ES-I3 (cell line): ENCODE measurements around the gene ZNF888.
"Not testable (repeated sequence)": the region's sequence is repeated elsewhere in the genome, so short reads cannot be mapped to it uniquely, and the experiment has no call there.

Experiments
- H3K36me3 ChIP-seq: 2 replicates; pipeline ENCODE4 v1.6.1; 2013; ENCODE audit warnings: mild to moderate bottlenecking, low read length, control low read depth, moderate library complexity; ENCODE audit not compliant: insufficient read depth
- H3K4me1 ChIP-seq: 2 replicates; pipeline ENCODE4 v1.6.1; 2013; ENCODE audit warnings: mild to moderate bottlenecking, control low read depth, low read length; ENCODE audit not compliant: insufficient read depth
- H3K9ac ChIP-seq: 2 replicates; pipeline ENCODE4 v1.6.1; 2013; ENCODE audit warnings: low read depth, mild to moderate bottlenecking, low read length, moderate library complexity
- H3K9me3 ChIP-seq: 2 replicates; pipeline ENCODE4 v1.6.1; 2013; ENCODE audit warnings: mild to moderate bottlenecking, low read length, moderate library complexity; ENCODE audit not compliant: control insufficient read depth, insufficient read depth

ZNF888 gene

DNA sequence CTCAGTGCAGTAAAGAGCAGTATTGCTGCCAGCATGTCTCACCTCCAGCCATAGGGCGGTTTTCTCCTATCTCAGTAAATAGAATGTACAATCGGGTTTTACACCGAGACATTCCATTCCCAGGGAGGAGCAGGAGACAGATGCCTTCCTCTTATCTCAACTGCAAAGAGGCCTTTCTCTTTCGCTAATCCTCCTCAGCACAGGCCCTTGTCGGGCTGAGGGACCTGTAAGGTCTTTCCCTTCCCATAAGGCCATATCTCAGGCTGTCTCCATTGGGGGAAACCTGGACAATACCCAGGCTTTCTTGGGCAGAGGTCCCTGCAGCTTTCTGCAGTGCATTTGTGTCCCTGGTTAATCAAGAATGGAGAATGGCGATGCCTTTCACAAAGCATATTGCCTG, 50.2 kb downstream of the ZNF888 start:
- H3K36me3 ChIP-seq, H3K9me3 ChIP-seq, H3K4me1 ChIP-seq, H3K9ac ChIP-seq: not testable (repeated sequence)

DNA sequence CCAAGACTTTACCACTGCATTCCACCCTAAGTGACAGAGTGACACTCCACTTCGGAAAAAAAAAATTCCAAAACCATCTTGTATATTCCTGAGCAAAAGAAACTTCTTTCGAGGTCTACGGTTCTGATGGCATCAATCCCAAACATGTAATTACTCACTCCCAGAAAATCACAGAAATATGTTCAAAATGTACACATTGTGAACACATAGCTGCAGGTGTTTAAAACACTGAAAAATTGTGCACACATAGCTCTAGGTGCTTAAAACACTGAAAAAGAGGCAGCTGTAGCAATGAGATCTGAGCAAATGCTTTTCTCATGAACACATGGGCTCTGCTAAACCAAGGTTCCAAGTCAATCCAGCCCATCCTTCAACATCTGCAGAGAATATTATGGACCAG, 51.8 kb downstream of the ZNF888 start:
- Histone ChIP-seq H3K9ac (no peak overlapping the region), H3K4me1 (no peaks in the 10 kb centered on the region), H3K9me3 (no peaks in the 10 kb centered on the region), H3K36me3 (no peaks in the 10 kb centered on the region)

DNA sequence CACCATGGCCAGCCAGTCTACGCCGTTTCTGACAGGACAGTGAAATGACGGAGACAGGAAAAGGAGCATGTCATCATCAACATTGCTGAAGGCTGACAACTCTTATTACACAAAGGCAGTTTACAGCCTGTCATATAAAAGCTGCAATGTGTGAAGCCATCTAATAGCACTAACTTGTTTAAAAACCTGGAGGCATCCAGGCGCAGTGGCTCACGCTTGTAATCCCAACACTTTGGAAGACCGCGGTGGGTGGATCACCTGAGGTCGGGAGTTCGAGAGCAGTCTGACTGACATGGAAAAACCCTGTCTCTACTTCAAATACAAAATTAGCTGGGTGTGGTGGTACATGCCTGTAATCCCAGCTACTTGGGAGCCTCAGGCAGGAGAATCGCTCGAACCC, 55.2 kb downstream of the ZNF888 start:
- H3K9me3 ChIP-seq, H3K9ac ChIP-seq, H3K36me3 ChIP-seq, H3K4me1 ChIP-seq: not testable (repeated sequence)

DNA sequence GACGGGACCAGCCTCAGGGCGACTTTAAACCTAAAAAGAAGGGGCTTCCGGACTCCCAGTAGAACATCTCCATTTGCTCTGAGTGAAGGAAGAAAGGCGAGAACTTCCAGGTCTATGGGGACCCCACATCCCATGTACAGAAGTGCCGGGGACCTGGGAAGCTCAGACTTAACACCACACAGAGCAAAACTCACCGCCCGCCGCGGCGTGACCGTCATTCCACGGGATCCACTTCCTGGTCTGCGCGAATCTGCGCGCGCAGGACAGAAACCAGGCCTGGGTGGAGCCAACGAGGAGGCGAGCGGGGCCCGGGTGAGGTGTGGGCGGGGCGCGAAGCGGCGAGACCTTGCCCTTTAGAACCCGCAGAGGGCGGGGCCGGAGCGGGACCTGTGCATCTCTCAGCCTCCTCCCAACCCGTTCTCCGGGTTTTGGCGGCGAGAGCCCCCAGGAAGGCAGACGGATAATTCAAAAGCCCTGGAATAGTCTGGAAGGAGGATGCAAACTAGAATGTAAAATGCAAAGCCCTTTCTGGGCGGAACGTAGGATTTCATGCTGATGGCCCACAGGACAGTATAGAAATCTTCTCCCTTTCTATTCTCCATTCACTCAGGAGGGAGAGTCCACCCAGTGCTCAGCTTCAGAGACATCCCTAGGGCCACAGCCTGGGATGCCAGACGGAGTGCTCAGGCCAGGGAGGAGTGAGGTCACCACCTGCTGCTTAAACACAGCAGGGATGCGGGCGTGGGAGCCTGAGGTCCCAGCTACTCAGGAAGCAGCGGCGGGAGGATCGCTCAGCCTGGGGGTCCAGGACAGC, 65.6 kb downstream of the ZNF888 start, which contains the start of gene ZNF468:
TSS of gene ZNF468 (minus strand) at position 242 of the 814 bp plus-strand sequence. CDS start 3,347 bp downstream, outside the sequence.
- H3K9ac ChIP-seq: peak within 1 kb of the TSS; percentile 89
- H3K9me3 ChIP-seq, H3K36me3 ChIP-seq, H3K4me1 ChIP-seq: not testable (repeated sequence)

DNA sequence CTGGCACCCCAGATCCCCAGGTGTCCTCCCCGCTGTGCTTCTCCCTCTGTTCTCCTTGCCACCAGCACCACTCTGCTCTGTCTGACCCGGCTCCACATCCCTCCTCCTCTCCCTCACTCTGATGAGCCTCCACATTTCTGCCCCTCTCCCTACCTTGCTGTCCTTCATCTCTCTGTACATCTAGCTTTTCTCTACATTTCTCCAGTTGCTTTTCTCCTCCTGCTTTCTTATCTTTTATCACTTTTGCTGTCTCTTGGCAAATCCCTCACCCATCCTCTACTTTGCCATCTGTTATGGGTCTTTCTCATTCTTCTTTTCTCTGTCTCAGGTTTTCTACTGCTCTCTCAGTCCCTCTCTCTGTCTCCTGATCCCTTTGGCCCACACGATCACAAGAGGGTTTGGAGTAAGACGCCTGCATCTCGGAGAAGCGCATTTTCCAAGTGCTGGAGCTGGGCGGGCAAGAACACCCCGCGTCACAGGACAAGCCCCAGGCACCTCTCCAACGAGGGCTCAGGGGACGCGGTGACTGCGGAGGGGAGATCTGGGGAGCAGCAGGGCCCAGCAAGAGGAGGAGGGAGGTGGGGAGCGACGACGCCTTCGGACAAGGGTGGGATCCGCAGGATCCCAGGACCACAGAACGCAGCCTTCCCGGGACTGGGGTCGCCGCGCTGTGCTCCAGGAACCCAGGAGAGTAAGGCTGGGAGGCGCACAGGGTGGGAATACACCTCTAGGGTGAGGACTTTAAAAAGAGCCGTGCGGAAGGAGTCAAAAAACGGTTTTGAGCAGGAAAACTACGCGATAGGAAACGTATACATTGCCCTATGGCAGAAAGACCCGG, 66.5 kb downstream of the ZNF888 start:
- H3K9ac ChIP-seq: peak overlapping the region; percentile 89
- not testable (repeated sequence) for H3K36me3 ChIP-seq

More for the DNA sequence above, 66.5 kb downstream of the ZNF888 start:
- H3K4me1 ChIP-seq, H3K9me3 ChIP-seq: not testable (repeated sequence)
